ENCODE measurements around the gene TMEM209.

TMEM209 gene

DNA sequence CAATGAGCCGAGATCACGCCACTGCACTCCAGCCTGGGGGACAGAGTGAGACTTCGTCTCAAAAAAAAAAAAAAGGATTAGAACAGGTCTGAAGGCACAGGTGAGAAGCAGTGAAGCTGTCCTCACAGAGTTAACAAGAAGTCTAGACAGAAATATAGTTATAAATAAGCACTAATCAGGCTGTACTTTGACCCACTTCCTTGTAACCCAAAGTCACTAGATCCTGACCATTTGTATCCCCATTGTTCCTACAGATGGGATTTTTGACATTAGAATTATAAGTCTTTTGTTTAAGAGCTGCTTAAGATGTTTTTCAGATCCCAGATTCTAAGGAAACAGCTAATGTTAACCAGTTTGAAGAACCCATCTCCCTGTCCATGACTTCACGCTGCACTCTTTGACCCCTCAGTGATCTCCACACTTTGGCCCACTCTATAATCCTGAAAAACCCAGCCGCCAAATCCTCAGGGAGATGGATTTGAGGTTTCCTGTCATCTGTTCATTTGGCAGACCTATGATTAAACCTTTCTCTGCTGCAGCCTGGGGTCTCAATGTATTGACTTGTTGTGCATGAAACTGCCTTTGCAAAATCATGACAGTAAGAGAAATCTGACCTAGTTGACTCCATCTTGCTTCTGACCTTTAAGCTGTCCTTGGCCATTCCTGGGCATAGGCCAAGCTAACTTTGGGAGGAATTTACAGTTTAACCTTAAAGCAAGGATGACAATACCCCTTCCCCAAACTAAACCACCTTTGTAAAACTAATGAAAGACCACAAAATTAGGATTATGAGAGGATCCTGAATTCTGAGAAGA is 13.8 kb upstream of the TMEM209 start:
- Histone ChIP-seq H3K9me3 (ENCODE audit: control insufficient read depth, low read length) (peaks cover 5% of the 10 kb centered on the region), H3K4me3 (ENCODE audit: extremely low read depth, insufficient read depth, low read length, poor library complexity, severe bottlenecking) (no peak overlapping the region), H3K36me3 (ENCODE audit: control insufficient read depth, insufficient read depth, low read length) (no peaks in the 10 kb centered on the region), H3K4me1 (ENCODE audit: control insufficient read depth, insufficient read depth, low read length, poor library complexity, severe bottlenecking) (no peaks in the 10 kb centered on the region), H3K27ac (ENCODE audit: low read depth, low read length, severe bottlenecking) (no peak overlapping the region)
- 98 to 100% methylated on average over 2 to 5 of the region's 5 CpGs for WGBS, 2 experiments (ENCODE audit: insufficient coverage in 2 of 2)

DNA sequence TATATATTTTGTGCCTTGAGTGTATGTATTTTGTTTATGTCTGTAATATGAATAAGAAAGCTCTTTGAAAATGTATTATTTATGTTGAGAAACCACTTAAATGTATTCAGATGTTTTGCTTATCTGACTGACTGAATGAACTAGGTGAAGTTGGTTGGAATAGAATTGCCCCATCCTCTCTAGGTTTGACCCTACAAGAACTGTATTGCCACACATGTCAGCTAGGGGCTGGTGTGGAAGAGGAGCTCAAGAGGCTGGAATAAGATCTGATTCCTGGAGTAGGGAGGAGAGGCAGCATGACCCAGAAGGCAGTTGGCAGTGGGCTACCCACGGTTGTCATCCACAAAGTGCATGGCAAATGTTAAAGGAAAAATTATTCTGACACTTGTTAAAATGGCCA is 11.5 kb upstream of the TMEM209 start:
- Histone ChIP-seq H3K4me3 (ENCODE audit: extremely low read depth, insufficient read depth, low read length, poor library complexity, severe bottlenecking) (no peak overlapping the region), H3K4me1 (ENCODE audit: control insufficient read depth, insufficient read depth, low read length, poor library complexity, severe bottlenecking) (no peaks in the 10 kb centered on the region), H3K9me3 (ENCODE audit: control insufficient read depth, low read length) (peaks cover 5% of the 10 kb centered on the region), H3K27ac (ENCODE audit: low read depth, low read length, severe bottlenecking) (no peak overlapping the region), H3K36me3 (ENCODE audit: control insufficient read depth, insufficient read depth, low read length) (no peaks in the 10 kb centered on the region)
- 83 to 100% methylated on average over 1 of the region's 1 CpG for whole genome bisulfite sequencing, 2 experiments (ENCODE audit: insufficient coverage in 2 of 2)

DNA sequence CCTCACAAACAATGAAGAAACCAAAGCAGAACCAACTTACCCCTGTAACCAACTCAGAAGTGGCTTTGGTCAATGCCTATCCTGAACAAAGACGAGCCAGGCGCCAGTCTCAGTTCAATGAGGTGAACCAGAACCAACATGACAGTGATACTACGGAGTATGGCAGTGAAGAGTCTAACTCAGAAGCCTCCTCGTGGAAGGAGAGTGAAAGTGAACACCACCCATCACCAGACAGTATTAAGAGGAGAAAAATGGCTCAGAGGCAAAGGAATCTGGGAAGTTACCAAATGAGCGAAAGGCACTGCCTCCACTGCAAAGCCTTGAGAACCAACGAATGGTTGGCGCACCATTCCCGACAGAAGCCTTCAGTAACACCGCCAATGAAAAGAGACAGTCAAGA is 10.8 kb upstream of the TMEM209 start:
- Histone ChIP-seq H3K4me3 (ENCODE audit: extremely low read depth, insufficient read depth, low read length, poor library complexity, severe bottlenecking) (no peak overlapping the region), H3K36me3 (ENCODE audit: control insufficient read depth, insufficient read depth, low read length) (no peaks in the 10 kb centered on the region), H3K9me3 (ENCODE audit: control insufficient read depth, low read length) (peaks cover 5% of the 10 kb centered on the region), H3K27ac (ENCODE audit: low read depth, low read length, severe bottlenecking) (no peak overlapping the region), H3K4me1 (ENCODE audit: control insufficient read depth, insufficient read depth, low read length, poor library complexity, severe bottlenecking) (no peaks in the 10 kb centered on the region)
- 92 to 96% methylated on average over 3 to 7 of the region's 9 CpGs for WGBS, 2 experiments (ENCODE audit: insufficient coverage in 2 of 2)

- H3K4me1 ChIP-seq (ENCODE audit: control insufficient read depth, insufficient read depth, low read length, poor library complexity, severe bottlenecking): peaks cover 3% of the 10 kb centered on the region
- H3K4me3 ChIP-seq (ENCODE audit: extremely low read depth, insufficient read depth, low read length, poor library complexity, severe bottlenecking): no peak overlapping the region
- H3K36me3 ChIP-seq (ENCODE audit: control insufficient read depth, insufficient read depth, low read length): no peaks in the 10 kb centered on the region
- 67 to 75% methylated on average over 1 of the region's 1 CpG for WGBS, 2 experiments (ENCODE audit: insufficient coverage in 2 of 2)
- no peak overlapping the region for H3K27ac ChIP-seq (ENCODE audit: low read depth, low read length, severe bottlenecking)
- H3K9me3 ChIP-seq (ENCODE audit: control insufficient read depth, low read length): no peaks in the 10 kb centered on the region
These were observed 8.6 kb upstream of the TMEM209 start for GRCh38 chr7:130213828-130214227.

DNA sequence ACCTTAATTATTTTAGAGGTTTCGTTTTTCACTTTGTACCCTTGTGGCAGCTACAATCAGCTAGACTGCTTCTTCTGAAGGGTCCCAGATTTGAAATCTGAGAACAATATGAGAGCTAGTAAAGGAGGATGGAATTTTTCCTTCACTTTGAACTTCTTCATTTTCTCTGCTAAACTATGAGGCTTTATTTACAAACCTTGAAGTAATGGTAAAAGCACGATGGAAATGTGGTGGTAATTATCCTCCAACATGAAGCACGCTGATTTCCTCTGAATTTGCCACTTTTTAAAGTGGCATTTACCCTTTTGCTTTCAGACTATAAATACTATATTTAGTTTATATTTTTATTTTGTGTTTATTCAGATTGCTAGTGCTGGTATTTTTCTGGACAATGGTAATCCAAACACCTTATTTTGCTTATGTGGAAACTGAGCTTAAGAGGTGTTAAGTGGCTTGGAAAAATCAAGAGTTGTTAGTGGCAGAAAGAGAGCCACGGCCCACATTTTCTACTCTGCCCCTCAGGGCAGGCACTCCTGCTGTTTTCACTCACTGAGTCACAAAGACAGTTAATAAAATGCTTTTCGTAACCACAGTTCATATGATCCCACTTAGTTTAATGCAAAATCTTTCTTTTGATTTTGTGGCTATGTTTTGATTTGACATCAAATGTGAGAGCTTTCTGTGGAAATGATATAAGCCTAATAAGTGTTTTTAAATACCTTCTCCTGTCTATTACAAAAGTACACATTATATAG is 5.2 kb upstream of the TMEM209 start:
- no peak overlapping the region for H3K4me3 ChIP-seq (ENCODE audit: extremely low read depth, insufficient read depth, low read length, poor library complexity, severe bottlenecking)
- peaks cover 3% of the 10 kb centered on the region for H3K4me1 ChIP-seq (ENCODE audit: control insufficient read depth, insufficient read depth, low read length, poor library complexity, severe bottlenecking)
- WGBS, 2 experiments (ENCODE audit: insufficient coverage in 2 of 2): no CpG with 5 or more reads among the region's 5 CpGs
- no peaks in the 10 kb centered on the region for H3K9me3 ChIP-seq (ENCODE audit: control insufficient read depth, low read length)
- H3K36me3 ChIP-seq (ENCODE audit: control insufficient read depth, insufficient read depth, low read length): no peaks in the 10 kb centered on the region
- H3K27ac ChIP-seq (ENCODE audit: low read depth, low read length, severe bottlenecking): peak overlapping the region; percentile 30

- Histone ChIP-seq H3K36me3 (ENCODE audit: control insufficient read depth, insufficient read depth, low read length) (peaks cover 1% of the 10 kb centered on the region), H3K9me3 (ENCODE audit: control insufficient read depth, low read length) (no peaks in the 10 kb centered on the region), H3K4me1 (ENCODE audit: control insufficient read depth, insufficient read depth, low read length, poor library complexity, severe bottlenecking) (peaks cover 3% of the 10 kb centered on the region), H3K27ac (ENCODE audit: low read depth, low read length, severe bottlenecking) (no peak overlapping the region), H3K4me3 (ENCODE audit: extremely low read depth, insufficient read depth, low read length, poor library complexity, severe bottlenecking) (no peak overlapping the region)
- no CpG with 5 or more reads among the region's 2 CpGs for WGBS, 2 experiments (ENCODE audit: insufficient coverage in 2 of 2)
These were observed 3.3 kb upstream of the TMEM209 start for GRCh38 chr7:130208516-130208915.

- H3K9me3 ChIP-seq (ENCODE audit: control insufficient read depth, low read length): no peaks in the 10 kb centered on the region
- peaks cover 3% of the 10 kb centered on the region for H3K4me1 ChIP-seq (ENCODE audit: control insufficient read depth, insufficient read depth, low read length, poor library complexity, severe bottlenecking)
- no peak within 1 kb of the TSS for H3K4me3 ChIP-seq (ENCODE audit: extremely low read depth, insufficient read depth, low read length, poor library complexity, severe bottlenecking)
- H3K27ac ChIP-seq (ENCODE audit: low read depth, low read length, severe bottlenecking): no peak within 1 kb of the TSS
- peaks cover 10% of the 10 kb centered on the region for H3K36me3 ChIP-seq (ENCODE audit: control insufficient read depth, insufficient read depth, low read length)
These were observed 2.4 kb upstream of the TMEM209 start, which contains the start of gene SSMEM1 for GRCh38 chr7:130207642-130208041. Gene SSMEM1 (plus strand): TSS chr7:130207860. CDS start chr7:130207911, 51 bp downstream.

DNA sequence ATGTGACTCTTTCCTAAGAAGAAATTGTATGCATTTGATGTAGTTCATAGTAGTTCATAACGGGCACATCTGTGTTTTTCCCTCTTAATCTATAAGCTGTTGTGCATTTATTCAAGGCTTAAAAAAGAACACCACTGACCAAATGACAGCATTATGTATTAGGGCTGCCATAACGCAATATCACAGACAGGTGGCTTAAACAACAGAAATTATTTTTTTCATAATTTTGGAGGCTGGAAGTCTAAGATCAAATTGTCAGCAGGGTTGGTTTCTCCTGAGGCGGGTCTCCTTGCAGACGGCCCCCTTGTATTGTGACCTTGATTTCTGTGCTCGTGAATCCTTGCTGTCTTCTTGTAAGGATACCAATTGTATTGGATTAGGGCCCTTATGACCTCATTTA is 1.8 kb upstream of the TMEM209 start:
- 95 to 100% methylated on average over 1 to 3 of the region's 5 CpGs for WGBS, 2 experiments (ENCODE audit: insufficient coverage in 2 of 2)
- H3K9me3 ChIP-seq (ENCODE audit: control insufficient read depth, low read length): no peaks in the 10 kb centered on the region
- no peak overlapping the region for H3K27ac ChIP-seq (ENCODE audit: low read depth, low read length, severe bottlenecking)
- peaks cover 16% of the 10 kb centered on the region for H3K36me3 ChIP-seq (ENCODE audit: control insufficient read depth, insufficient read depth, low read length)
- peaks cover 3% of the 10 kb centered on the region for H3K4me1 ChIP-seq (ENCODE audit: control insufficient read depth, insufficient read depth, low read length, poor library complexity, severe bottlenecking)
- H3K4me3 ChIP-seq (ENCODE audit: extremely low read depth, insufficient read depth, low read length, poor library complexity, severe bottlenecking): no peak overlapping the region

DNA sequence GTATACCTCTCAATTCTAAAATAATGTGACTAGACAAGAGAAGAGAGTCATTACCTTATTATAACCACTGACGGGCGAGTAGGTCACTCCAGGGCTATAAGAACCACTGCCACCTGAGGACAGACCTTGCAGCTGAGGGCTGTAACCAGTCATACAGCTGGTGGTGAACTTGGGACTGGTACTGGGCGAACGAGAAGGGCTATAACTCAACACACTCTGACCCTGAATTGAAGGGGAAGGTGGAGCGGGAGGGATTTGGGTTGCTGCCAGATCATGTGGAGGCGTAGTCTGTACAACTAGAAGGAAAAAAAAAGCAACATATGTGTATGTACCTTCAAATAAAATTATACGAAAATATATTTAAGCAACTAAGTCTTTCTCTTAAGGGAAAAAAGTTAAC is 3.4 kb downstream of the TMEM209 start:
- H3K27ac ChIP-seq (ENCODE audit: low read depth, low read length, severe bottlenecking): no peak overlapping the region
- 80 to 100% methylated on average over 1 to 2 of the region's 7 CpGs for WGBS, 2 experiments (ENCODE audit: insufficient coverage in 2 of 2)
- peaks cover 56% of the 10 kb centered on the region for H3K36me3 ChIP-seq (ENCODE audit: control insufficient read depth, insufficient read depth, low read length)
- no peak overlapping the region for H3K4me3 ChIP-seq (ENCODE audit: extremely low read depth, insufficient read depth, low read length, poor library complexity, severe bottlenecking)
- H3K4me1 ChIP-seq (ENCODE audit: control insufficient read depth, insufficient read depth, low read length, poor library complexity, severe bottlenecking): no peaks in the 10 kb centered on the region
- H3K9me3 ChIP-seq (ENCODE audit: control insufficient read depth, low read length): no peaks in the 10 kb centered on the region

DNA sequence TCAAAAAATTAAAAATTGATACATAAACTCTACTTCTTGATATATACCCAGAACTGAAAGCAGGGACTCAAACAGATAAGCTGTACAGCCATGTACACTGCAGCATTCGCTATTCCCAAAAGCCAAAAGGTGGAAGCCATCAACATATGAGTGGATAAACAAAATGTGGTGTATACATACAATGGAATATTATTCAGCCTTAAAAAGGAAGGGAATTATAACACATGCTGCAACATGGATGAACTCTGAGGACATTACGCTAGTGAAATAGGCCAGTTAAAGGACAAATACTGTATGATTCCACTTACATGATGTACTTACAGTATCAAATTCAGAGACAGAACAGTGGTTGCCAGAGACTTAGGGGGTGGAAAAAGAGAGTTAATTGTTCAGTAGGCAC is 8.1 kb downstream of the TMEM209 start:
- Histone ChIP-seq H3K9me3 (ENCODE audit: control insufficient read depth, low read length) (no peaks in the 10 kb centered on the region), H3K4me3 (ENCODE audit: extremely low read depth, insufficient read depth, low read length, poor library complexity, severe bottlenecking) (no peak overlapping the region), H3K4me1 (ENCODE audit: control insufficient read depth, insufficient read depth, low read length, poor library complexity, severe bottlenecking) (no peaks in the 10 kb centered on the region), H3K27ac (ENCODE audit: low read depth, low read length, severe bottlenecking) (no peak overlapping the region), H3K36me3 (ENCODE audit: control insufficient read depth, insufficient read depth, low read length) (peaks cover 66% of the 10 kb centered on the region)
- no CpG with 5 or more reads among the region's 2 CpGs for WGBS, 2 experiments (ENCODE audit: insufficient coverage in 2 of 2)

- 100% methylated on average over 1 of the region's 2 CpGs for WGBS, 2 experiments (ENCODE audit: insufficient coverage in 2 of 2)
- Histone ChIP-seq H3K27ac (ENCODE audit: low read depth, low read length, severe bottlenecking) (no peak overlapping the region), H3K9me3 (ENCODE audit: control insufficient read depth, low read length) (no peaks in the 10 kb centered on the region), H3K4me3 (ENCODE audit: extremely low read depth, insufficient read depth, low read length, poor library complexity, severe bottlenecking) (no peak overlapping the region), H3K36me3 (ENCODE audit: control insufficient read depth, insufficient read depth, low read length) (peaks cover 60% of the 10 kb centered on the region), H3K4me1 (ENCODE audit: control insufficient read depth, insufficient read depth, low read length, poor library complexity, severe bottlenecking) (no peaks in the 10 kb centered on the region)
These were observed 8.7 kb downstream of the TMEM209 start for GRCh38 chr7:130196476-130196875.
